ENCODE measurements around the gene RAD9A. TPM values are rescaled to one million over a fixed set of nuclear protein-coding genes. Genes with fewer than 3 reads are reported as not detected.
A peak's percentile ranks its signal among the peaks of the same experiment; 100 is the strongest.

Gene RAD9A
- total RNA-seq, 2 experiments from 2014 or later: 59.5 to 60.4 TPM

GRCh38 chr11:67371189-67371910 lies 20.4 kb upstream of the RAD9A start:
- DNase-seq: no peak
- ATAC-seq: no peak
- peaks cover 54% of the 10 kb centered on the region for H3K27me3 Mint-ChIP-seq (ENCODE audit: low read depth)

GRCh38 chr11:67371911-67372320 lies 19.9 kb upstream of the RAD9A start:
- Mint-ChIP-seq H3K9me3 (ENCODE audit: insufficient read depth) (no peaks in the 10 kb centered on the region), H3K27ac (no peak overlapping the region), H3K4me1 (ENCODE audit: low read depth) (peaks cover 66% of the 10 kb centered on the region), H3K27me3 (ENCODE audit: low read depth) (peaks cover 58% of the 10 kb centered on the region), H3K36me3 (ENCODE audit: low read depth) (no peaks in the 10 kb centered on the region), H3K4me3 (peak overlapping the region; percentile 44)
- CTCF ChIA-PET: interaction anchor here (6.0 to 31.4 kb wide), 3 partner anchors 11 to 25 kb away, joined by 61 to 998 read pairs (median 64); partner anchors contain the start of gene POLD4
- ATAC-seq: no peak
- POLR2A ChIA-PET: no interaction called here
- DNase-seq: no peak

More at GRCh38 chr11:67371189-67371910, 20.4 kb upstream of the RAD9A start:
- Mint-ChIP-seq H3K36me3 (ENCODE audit: low read depth) (no peaks in the 10 kb centered on the region), H3K27ac (no peak overlapping the region), H3K9me3 (ENCODE audit: insufficient read depth) (no peaks in the 10 kb centered on the region), H3K4me1 (ENCODE audit: low read depth) (peaks cover 66% of the 10 kb centered on the region), H3K4me3 (peak overlapping the region; percentile 44)
- ChIA-PET CTCF (interaction anchor here (0.9 to 31.4 kb wide), 7 partner anchors 12 to 112 kb away, joined by 3 to 998 read pairs (median 4); partner anchors contain the start of genes AIP and POLD4), POLR2A (no interaction called here)

- ATAC-seq (no peak), DNase-seq (no peak)
- Mint-ChIP-seq H3K4me3 (no peak overlapping the region), H3K9me3 (ENCODE audit: insufficient read depth) (no peaks in the 10 kb centered on the region), H3K36me3 (ENCODE audit: low read depth) (no peaks in the 10 kb centered on the region), H3K27ac (no peak overlapping the region), H3K4me1 (ENCODE audit: low read depth) (peaks cover 66% of the 10 kb centered on the region), H3K27me3 (ENCODE audit: low read depth) (peaks cover 61% of the 10 kb centered on the region)
- ChIA-PET CTCF (interaction anchor here (6.0 to 31.4 kb wide), 3 partner anchors 11 to 26 kb away, joined by 61 to 998 read pairs (median 64); partner anchors contain the start of gene POLD4), POLR2A (interaction anchor here (2.3 kb wide), 1 partner anchor 19 kb away, joined by 9 read pairs; the partner anchor contains the start of gene POLD4)
Observed at GRCh38 chr11:67372321-67372992, 19.3 kb upstream of the RAD9A start.

GRCh38 chr11:67372993-67373647 lies 18.7 kb upstream of the RAD9A start, which contains the start of gene CLCF1:
Gene CLCF1 (minus strand): TSS chr11:67373598. CDS start chr11:67373539, 59 bp downstream.
- ATAC-seq: peak; percentile 48
- CTCF ChIA-PET: interaction anchor here (1.2 to 31.4 kb wide), 5 partner anchors 10 to 111 kb away, joined by 3 to 998 read pairs (median 61); partner anchors contain the start of gene POLD4
- Mint-ChIP-seq H3K4me3 (peak within 1 kb of the TSS; percentile 79), H3K27me3 (ENCODE audit: low read depth) (peaks cover 55% of the 10 kb centered on the region), H3K27ac (peak within 1 kb of the TSS; percentile 75), H3K9me3 (ENCODE audit: insufficient read depth) (no peaks in the 10 kb centered on the region), H3K4me1 (ENCODE audit: low read depth) (peaks cover 61% of the 10 kb centered on the region), H3K36me3 (ENCODE audit: low read depth) (no peaks in the 10 kb centered on the region)
- no peak for DNase-seq
- POLR2A ChIA-PET: interaction anchor here (1.0 to 2.3 kb wide), 2 partner anchors 8 to 20 kb away, joined by 3 to 9 read pairs; partner anchors contain the start of gene POLD4

- ATAC-seq (peak; percentile 48), DNase-seq (peak; percentile 78)
- Mint-ChIP-seq H3K36me3 (ENCODE audit: low read depth) (no peaks in the 10 kb centered on the region), H3K9me3 (ENCODE audit: insufficient read depth) (no peaks in the 10 kb centered on the region), H3K4me3 (peak overlapping the region; percentile 79), H3K27me3 (ENCODE audit: low read depth) (peaks cover 53% of the 10 kb centered on the region), H3K4me1 (ENCODE audit: low read depth) (peaks cover 53% of the 10 kb centered on the region), H3K27ac (peak overlapping the region; percentile 75)
- CTCF ChIA-PET: interaction anchor here (0.7 to 31.4 kb wide), 7 partner anchors 9 to 112 kb away, joined by 3 to 998 read pairs (median 5); partner anchors contain the start of gene POLD4
- POLR2A ChIA-PET: interaction anchor here (1.0 to 2.3 kb wide), 2 partner anchors 9 to 21 kb away, joined by 3 to 9 read pairs; partner anchors contain the start of gene POLD4
Observed at GRCh38 chr11:67373648-67374570, 17.9 kb upstream of the RAD9A start.

- H3K9me3 Mint-ChIP-seq (ENCODE audit: insufficient read depth): no peaks in the 10 kb centered on the region
- peak overlapping the region; percentile 72 for H3K4me3 Mint-ChIP-seq
- peaks cover 50% of the 10 kb centered on the region for H3K27me3 Mint-ChIP-seq (ENCODE audit: low read depth)
- H3K27ac Mint-ChIP-seq: no peak overlapping the region
- DNase-seq: no peak
- ATAC-seq: no peak
- peaks cover 45% of the 10 kb centered on the region for H3K4me1 Mint-ChIP-seq (ENCODE audit: low read depth)
- H3K36me3 Mint-ChIP-seq (ENCODE audit: low read depth): no peaks in the 10 kb centered on the region
- CTCF ChIA-PET: interaction anchor here (0.7 to 31.4 kb wide), 7 partner anchors 8 to 113 kb away, joined by 3 to 998 read pairs (median 5); partner anchors contain the start of gene POLD4
- POLR2A ChIA-PET: interaction anchor here (2.3 to 4.8 kb wide), 2 partner anchors 21 to 22 kb away, joined by 9 to 28 read pairs; partner anchors contain the start of gene POLD4
Observed at GRCh38 chr11:67374571-67375281, 17.1 kb upstream of the RAD9A start.

GRCh38 chr11:67375320-67376055 lies 16.3 kb upstream of the RAD9A start:
- H3K4me1 Mint-ChIP-seq (ENCODE audit: low read depth): peaks cover 37% of the 10 kb centered on the region
- H3K27me3 Mint-ChIP-seq (ENCODE audit: low read depth): peaks cover 48% of the 10 kb centered on the region
- ChIA-PET CTCF (interaction anchor here (1.1 to 31.4 kb wide), 3 partner anchors 18 to 114 kb away, joined by 4 to 998 read pairs (median 181); partner anchors contain the start of gene POLD4), POLR2A (interaction anchor here (4.8 kb wide), 1 partner anchor 22 kb away, joined by 28 read pairs; the partner anchor contains the start of gene POLD4)
- ATAC-seq: no peak
- no peak overlapping the region for H3K4me3 Mint-ChIP-seq
- no peaks in the 10 kb centered on the region for H3K9me3 Mint-ChIP-seq (ENCODE audit: insufficient read depth)
- H3K27ac Mint-ChIP-seq: peak overlapping the region; percentile 43
- H3K36me3 Mint-ChIP-seq (ENCODE audit: low read depth): no peaks in the 10 kb centered on the region
- DNase-seq: no peak

GRCh38 chr11:67376063-67376820 lies 15.5 kb upstream of the RAD9A start:
- ATAC-seq: no peak
- POLR2A ChIA-PET: interaction anchor here (0.8 to 4.8 kb wide), 2 partner anchors 23 to 136 kb away, joined by 3 to 28 read pairs; partner anchors contain the start of gene POLD4
- H3K4me3 Mint-ChIP-seq: no peak overlapping the region
- no peaks in the 10 kb centered on the region for H3K9me3 Mint-ChIP-seq (ENCODE audit: insufficient read depth)
- no peak for DNase-seq
- CTCF ChIA-PET: interaction anchor here (0.9 to 31.4 kb wide), 4 partner anchors 10 to 115 kb away, joined by 4 to 998 read pairs (median 92); partner anchors contain the start of gene POLD4
- H3K27me3 Mint-ChIP-seq (ENCODE audit: low read depth): peaks cover 46% of the 10 kb centered on the region
- peaks cover 33% of the 10 kb centered on the region for H3K4me1 Mint-ChIP-seq (ENCODE audit: low read depth)
- no peaks in the 10 kb centered on the region for H3K36me3 Mint-ChIP-seq (ENCODE audit: low read depth)
- H3K27ac Mint-ChIP-seq: no peak overlapping the region
